Measurements from ENCODE around the gene AIF1L. TPM values are rescaled to one million over a fixed set of nuclear protein-coding genes. Genes with fewer than 3 reads are reported as not detected.

Gene AIF1L
- 10 to 100 TPM; 36.6 to 49.5 (median 42.5) TPM for polyA plus RNA-seq (ENCODE audit: insufficient read depth in 1 of 5, insufficient read length in 5 of 5, low replicate concordance in 1 of 5)
- long read RNA-seq, donor 1, transcript AIF1L-201 (6 exons, 3,364 nt) = major isoform, 13 of 14 reads
- long read RNA-seq, donor 1, partial matches to known transcripts = 0 of 14 reads
- long read RNA-seq, donor 1, other reads (novel, unspliced or antisense) = 0 of 14 reads
- long read RNA-seq, donor 2, transcript AIF1L-201 (6 exons, 3,364 nt) = major isoform, 13 of 13 reads
- long read RNA-seq, donor 2, partial matches to known transcripts = 0 of 13 reads
- long read RNA-seq, donor 2, other reads (novel, unspliced or antisense) = 0 of 13 reads
- long read RNA-seq, donor 3, transcript AIF1L-201 (6 exons, 3,364 nt) = major isoform, 8 of 11 reads
- long read RNA-seq, donor 3, partial matches to known transcripts = 0 of 11 reads
- long read RNA-seq, donor 3, other reads (novel, unspliced or antisense) = 0 of 11 reads
- long read RNA-seq, donor 4, transcript AIF1L-201 (6 exons, 3,364 nt) = major isoform, 6 of 7 reads
- long read RNA-seq, donor 4, partial matches to known transcripts = 0 of 7 reads
- long read RNA-seq, donor 4, other reads (novel, unspliced or antisense) = 0 of 7 reads
- long read RNA-seq, donor 5, transcript AIF1L-201 (6 exons, 3,364 nt) = major isoform, 14 of 14 reads
- long read RNA-seq, donor 5, partial matches to known transcripts = 0 of 14 reads
- long read RNA-seq, donor 5, other reads (novel, unspliced or antisense) = 0 of 14 reads
- long read RNA-seq, donor 6, transcript AIF1L-201 (6 exons, 3,364 nt) = major isoform, 17 of 49 reads
- long read RNA-seq, donor 6, partial matches to known transcripts = 31 of 49 reads
- long read RNA-seq, donor 6, other reads (novel, unspliced or antisense) = 0 of 49 reads
- long read RNA-seq, donor 7, transcript AIF1L-201 (6 exons, 3,364 nt) = major isoform, 13 of 20 reads
- long read RNA-seq, donor 7, partial matches to known transcripts = 7 of 20 reads
- long read RNA-seq, donor 7, other reads (novel, unspliced or antisense) = 0 of 20 reads
- long read RNA-seq, donor 8, transcript AIF1L-201 (6 exons, 3,364 nt) = major isoform, 8 of 8 reads
- long read RNA-seq, donor 8, partial matches to known transcripts = 0 of 8 reads
- long read RNA-seq, donor 8, other reads (novel, unspliced or antisense) = 0 of 8 reads

- peak; percentile 39 to 43 for DNase-seq
Observed at GRCh38 chr9:131096269-131097125, at the start of gene AIF1L. AIF1L (plus strand) TSS chr9:131096531; CDS start chr9:131096630, 99 bp downstream.

DNA sequence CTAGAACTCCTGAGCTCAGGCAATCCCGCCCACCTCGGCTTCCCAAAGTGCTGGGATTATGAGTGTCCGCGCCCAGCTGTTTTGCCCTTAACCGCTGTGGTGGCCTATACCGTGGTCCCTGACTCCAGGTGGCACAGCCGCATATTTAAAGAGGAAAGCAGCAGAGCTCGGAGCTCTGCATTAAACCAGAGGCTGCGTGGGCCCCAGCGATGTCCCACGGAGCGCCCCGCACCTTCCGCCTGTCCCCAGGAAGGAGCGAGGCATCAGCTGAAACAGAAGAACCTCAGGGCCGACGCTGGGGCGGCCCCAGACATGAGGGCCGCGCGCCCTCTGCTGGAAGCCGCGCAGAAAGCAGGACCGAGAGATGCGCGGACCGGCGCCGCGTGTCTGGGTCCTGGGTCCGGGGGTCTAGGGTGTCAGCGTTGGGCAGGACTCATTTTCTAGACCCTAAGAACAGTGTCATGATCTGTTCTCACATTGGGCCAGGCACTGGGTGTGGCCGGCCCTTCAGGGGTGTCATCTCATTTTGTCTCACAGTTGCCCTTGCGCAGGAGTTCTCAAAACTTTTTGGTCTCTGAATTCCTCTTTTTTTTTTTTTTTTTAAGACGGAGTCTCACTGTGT lies 49.6 kb upstream of the AIF1L start:
- DNase-seq = peak; percentile 56 to 65

DNA sequence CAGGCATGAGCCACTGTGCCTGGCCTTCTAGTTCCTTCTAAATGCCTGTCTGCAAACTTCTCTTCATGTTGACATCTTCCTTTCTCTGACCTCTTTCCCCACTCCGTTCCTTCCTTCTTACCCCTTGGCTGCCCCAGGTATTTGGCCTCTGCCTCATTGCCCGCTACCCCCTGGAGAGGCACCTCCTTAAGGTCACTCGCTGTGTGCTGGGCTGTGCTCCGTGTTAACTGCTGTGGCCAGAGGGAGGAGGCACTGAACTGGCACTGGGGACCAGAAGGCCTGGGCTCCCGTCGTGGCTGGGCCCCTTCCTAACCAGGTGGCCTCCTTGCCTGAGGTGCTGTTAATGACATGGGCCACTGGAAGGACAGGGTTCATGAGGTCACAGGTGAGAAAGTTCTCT lies 48.0 kb upstream of the AIF1L start:
- DNase-seq = no peak

- DNase-seq = no peak
Observed at GRCh38 chr9:131048820-131049219, 47.5 kb upstream of the AIF1L start.

DNA sequence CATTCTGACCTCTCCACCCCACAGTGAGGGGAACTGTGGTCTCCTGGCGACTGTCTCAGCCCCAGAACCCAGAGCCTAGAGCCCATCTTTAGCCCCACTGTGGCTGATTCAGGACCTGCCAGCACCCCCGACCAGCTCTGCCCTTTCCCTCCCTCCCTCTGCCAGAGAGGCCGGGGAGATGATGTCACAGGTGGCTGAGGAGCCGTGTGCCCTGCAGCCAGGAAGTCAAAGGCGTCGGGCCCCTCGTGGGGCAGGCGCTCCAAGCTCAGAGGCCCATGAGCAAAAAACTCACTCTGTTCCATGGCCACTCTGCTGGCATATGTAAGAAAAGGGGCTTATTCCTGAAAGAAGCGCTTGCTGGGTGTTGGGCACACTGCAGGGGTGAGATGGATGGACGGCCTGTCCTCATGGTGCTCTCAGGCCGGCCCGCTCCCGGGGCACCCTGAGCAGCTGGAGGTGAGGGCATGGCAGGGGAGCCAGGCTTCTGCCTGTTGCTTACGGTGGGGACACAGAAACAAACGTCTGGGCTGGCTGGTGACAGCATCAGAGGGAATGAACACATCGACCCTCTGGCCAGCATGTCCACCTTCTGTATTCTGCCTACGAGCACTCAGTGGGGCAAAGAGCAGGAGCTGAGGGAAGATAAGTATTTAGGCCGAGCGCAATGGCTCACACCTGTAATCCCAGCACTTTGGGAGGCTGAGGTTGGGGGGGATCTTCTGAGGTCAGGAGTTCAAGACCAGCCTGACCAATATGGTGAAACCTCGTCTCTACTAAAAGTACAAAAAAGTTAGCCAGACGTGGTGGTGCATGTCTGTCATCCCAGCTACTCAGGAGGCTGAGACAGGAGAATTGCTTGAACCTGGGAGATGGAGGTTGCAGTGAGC lies 46.3 kb upstream of the AIF1L start:
- DNase-seq = no peak

GRCh38 chr9:131050831-131051230 lies 45.5 kb upstream of the AIF1L start:
- DNase-seq = no peak

GRCh38 chr9:131051592-131052517 lies 44.5 kb upstream of the AIF1L start:
- no peak for DNase-seq

- DNase-seq = no peak
Observed at GRCh38 chr9:131053896-131054295, 42.4 kb upstream of the AIF1L start.

DNA sequence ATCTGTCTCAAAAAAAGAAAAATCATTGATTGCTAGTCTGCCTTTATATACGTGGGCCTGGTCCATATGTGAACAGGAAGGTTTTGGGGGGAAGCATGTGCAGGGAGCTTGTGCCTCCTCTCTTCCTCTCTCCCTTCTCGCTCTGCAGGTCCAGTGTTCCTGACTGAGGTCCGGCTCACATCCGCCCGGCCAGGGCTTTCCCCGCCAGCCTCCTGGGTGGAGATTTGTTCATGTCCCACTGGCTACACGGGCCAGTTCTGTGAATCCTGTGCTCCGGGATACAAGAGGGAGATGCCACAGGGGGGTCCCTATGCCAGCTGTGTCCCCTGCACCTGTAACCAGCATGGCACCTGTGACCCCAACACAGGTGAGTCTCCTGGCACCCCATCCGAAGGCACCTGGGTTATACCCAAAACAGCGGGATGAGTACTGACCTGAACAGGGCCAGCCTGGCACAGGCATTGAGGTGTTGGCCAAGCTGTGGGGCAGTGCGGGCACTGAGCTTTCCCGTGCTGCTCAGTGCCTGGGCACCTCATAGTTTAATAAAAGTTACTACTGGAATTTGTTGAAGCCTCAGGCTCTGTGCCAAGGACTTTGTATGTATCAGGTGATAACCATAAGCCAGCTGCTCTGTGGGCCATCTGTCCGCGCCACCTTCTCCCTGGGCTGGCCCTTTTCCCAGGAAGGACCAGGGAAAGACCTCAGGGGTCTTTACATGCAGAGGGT lies 39.4 kb upstream of the AIF1L start:
- no peak for DNase-seq

DNA sequence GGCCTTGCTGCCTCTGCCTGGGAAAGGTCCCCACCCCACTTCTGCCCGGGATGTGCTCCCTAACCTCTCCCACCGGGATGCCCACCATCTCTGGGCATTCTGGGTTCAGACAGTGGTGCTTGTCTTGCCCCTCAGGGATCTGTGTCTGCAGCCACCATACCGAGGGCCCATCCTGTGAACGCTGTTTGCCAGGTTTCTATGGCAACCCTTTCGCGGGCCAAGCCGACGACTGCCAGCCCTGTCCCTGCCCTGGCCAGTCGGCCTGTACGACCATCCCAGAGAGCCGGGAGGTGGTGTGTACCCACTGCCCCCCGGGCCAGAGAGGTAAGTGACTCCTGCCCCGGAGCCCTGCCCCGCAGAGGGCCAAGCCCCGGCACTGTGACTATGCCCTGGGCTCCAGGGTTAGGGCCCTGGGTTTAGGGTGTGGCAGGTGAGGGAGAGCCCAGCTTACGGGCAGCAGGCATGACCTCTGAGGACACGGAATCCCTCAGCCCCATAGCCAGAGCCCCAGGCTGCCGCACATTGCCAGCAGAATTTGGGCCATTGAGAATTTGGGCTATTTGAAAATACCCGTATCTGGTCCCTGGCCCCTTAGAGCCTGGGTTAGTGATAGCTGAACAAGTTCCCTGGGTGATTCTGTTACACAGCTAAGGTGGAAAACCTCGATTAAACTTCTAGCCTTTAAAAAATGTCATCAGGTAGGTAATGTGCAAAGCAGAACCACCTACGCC lies 35.3 kb upstream of the AIF1L start:
- DNase-seq = no peak

- DNase-seq = no peak
Observed at GRCh38 chr9:131062969-131063368, 33.4 kb upstream of the AIF1L start.

DNA sequence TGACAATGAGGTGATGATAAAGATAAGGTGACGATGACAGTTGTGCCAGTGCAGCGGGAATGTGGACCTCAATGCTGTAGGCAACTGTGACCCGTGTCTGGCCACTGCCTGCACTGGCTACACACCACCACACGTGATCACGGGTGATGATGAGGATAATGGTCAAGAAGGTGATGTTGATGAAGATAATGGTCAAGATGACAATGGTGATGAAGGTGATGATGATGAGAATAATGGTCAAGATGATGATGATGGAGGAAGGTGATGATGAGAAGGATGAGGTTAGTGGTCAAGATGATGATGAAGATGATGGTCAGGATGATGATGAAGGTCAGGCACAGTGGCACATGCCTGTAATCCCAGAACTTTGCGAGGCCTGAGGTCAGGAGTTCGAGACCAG lies 30.7 kb upstream of the AIF1L start:
- no peak for DNase-seq

- no peak for DNase-seq
Observed at GRCh38 chr9:131067625-131068024, 28.7 kb upstream of the AIF1L start.

- no peak for DNase-seq
Observed at GRCh38 chr9:131068076-131068816, 28.1 kb upstream of the AIF1L start.

DNA sequence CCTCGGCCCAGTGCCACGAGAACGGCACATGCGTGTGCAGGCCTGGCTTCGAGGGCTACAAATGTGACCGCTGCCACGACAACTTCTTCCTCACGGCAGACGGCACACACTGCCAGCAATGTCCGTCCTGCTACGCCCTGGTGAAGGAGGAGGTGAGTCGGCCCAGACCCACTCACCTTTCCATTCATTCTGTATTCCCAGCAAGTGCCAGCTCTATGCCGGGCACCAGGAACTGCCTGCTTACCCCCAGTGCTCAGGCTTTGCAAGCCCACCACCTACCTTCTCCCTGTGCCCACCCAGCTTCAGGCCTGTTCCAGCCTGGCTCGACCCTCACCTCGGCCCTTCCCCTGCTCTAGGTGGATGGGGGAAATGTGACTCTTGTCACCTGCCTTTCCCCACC lies 26.6 kb upstream of the AIF1L start:
- no peak for DNase-seq
